H9 (cell line): ENCODE data around the gene OR52N2. TPM values are rescaled to one million over a fixed set of nuclear protein-coding genes. Genes with fewer than 3 reads are reported as not detected.

Experiments used
- DNase-seq: peaks from one replicate; pipeline ENCODE4 v3.0.0-alpha.2; 2017
- H2AFZ ChIP-seq: one replicate; pipeline ENCODE4 v1.6.1; 2013; ENCODE audit warnings: mild to moderate bottlenecking, low read length, control low read depth, moderate library complexity
- H2AK5ac ChIP-seq: 2 replicates; pipeline ENCODE4 v1.6.1; 2013; ENCODE audit warnings: low read length, control low read depth, mixed read lengths; ENCODE audit not compliant: insufficient read length
- H2BK120ac ChIP-seq: one replicate; pipeline ENCODE4 v1.6.1; 2013; ENCODE audit warnings: low read depth, mild to moderate bottlenecking, low read length, control low read depth, inconsistent platforms; ENCODE audit not compliant: poor library complexity, severe bottlenecking
- H2BK12ac ChIP-seq: 2 replicates; pipeline ENCODE4 v1.6.1; 2013; ENCODE audit warnings: low read length, control low read depth, mixed read lengths, low read depth; ENCODE audit not compliant: insufficient read length
- H2BK15ac ChIP-seq: 2 replicates; pipeline ENCODE4 v1.6.1; 2013; ENCODE audit warnings: low read depth, low read length, control low read depth
- H2BK20ac ChIP-seq: one replicate; pipeline ENCODE4 v1.6.1; 2013; ENCODE audit warnings: low read depth, mild to moderate bottlenecking, low read length, control low read depth, inconsistent platforms; ENCODE audit not compliant: poor library complexity, severe bottlenecking
- H2BK5ac ChIP-seq: 2 replicates; pipeline ENCODE4 v1.6.1; 2013; ENCODE audit warnings: low read length, control low read depth, mixed read lengths; ENCODE audit not compliant: insufficient read length
- H3K14ac ChIP-seq: 2 replicates; pipeline ENCODE4 v1.6.1; 2013; ENCODE audit warnings: low read length, control low read depth; ENCODE audit not compliant: insufficient read depth
- H3K18ac ChIP-seq: 2 replicates; pipeline ENCODE4 v1.6.1; 2013; ENCODE audit warnings: low read depth, mild to moderate bottlenecking, mixed read lengths, low read length, control low read depth; ENCODE audit not compliant: insufficient read length
- H3K23ac ChIP-seq: 2 replicates; pipeline ENCODE4 v1.6.1; 2013; ENCODE audit warnings: low read length, control low read depth, mixed read lengths, low read depth; ENCODE audit not compliant: insufficient read length
- H3K23me2 ChIP-seq: 2 replicates; pipeline ENCODE4 v1.6.1; 2013; ENCODE audit warnings: low read depth, mild to moderate bottlenecking, mixed read lengths, low read length, control low read depth; ENCODE audit not compliant: insufficient read length, poor library complexity, severe bottlenecking
- H3K27ac ChIP-seq: 2 replicates; pipeline ENCODE4 v1.5.1; 2013; ENCODE audit warnings: low read length, control low read depth, mixed read lengths, low read depth; ENCODE audit not compliant: insufficient read length
- H3K27me3 ChIP-seq: 2 replicates; pipeline ENCODE4 v1.6.1; 2013; ENCODE audit warnings: low read length, control low read depth, inconsistent platforms; ENCODE audit not compliant: insufficient read depth
- H3K4ac ChIP-seq: 2 replicates; pipeline ENCODE4 v1.6.1; 2013; ENCODE audit warnings: low read depth, mild to moderate bottlenecking, control low read depth, inconsistent platforms, low read length, moderate library complexity
- H3K4me1 ChIP-seq: 2 replicates; pipeline ENCODE4 v1.6.1; 2013; ENCODE audit warnings: low read length, control low read depth, inconsistent platforms; ENCODE audit not compliant: insufficient read depth
- H3K4me2 ChIP-seq: 2 replicates; pipeline ENCODE4 v1.6.1; 2013; ENCODE audit warnings: low read length, control low read depth, mixed read lengths; ENCODE audit not compliant: insufficient read length, insufficient read depth
- H3K56ac ChIP-seq: 2 replicates; pipeline ENCODE4 v1.6.1; 2013; ENCODE audit warnings: low read depth, mild to moderate bottlenecking, mixed read lengths, low read length, control low read depth; ENCODE audit not compliant: insufficient read length
- H3K79me1 ChIP-seq: 2 replicates; pipeline ENCODE4 v1.6.1; 2013; ENCODE audit warnings: low read depth, mild to moderate bottlenecking, moderate library complexity, low read length, control low read depth, inconsistent platforms; ENCODE audit not compliant: insufficient read depth, poor library complexity, severe bottlenecking
- H3K79me2 ChIP-seq: 2 replicates; pipeline ENCODE4 v1.6.1; 2013; ENCODE audit warnings: low read length, control low read depth, inconsistent platforms; ENCODE audit not compliant: insufficient read depth
- H3K9ac ChIP-seq: 2 replicates; pipeline ENCODE4 v1.6.1; 2013; ENCODE audit warnings: low read length, control low read depth, mixed read lengths; ENCODE audit not compliant: insufficient read length; ENCODE audit errors: extremely low read depth
- H3K9me3 ChIP-seq: one replicate; pipeline ENCODE4 v1.6.1; 2013; ENCODE audit warnings: low read depth, low read length, inconsistent platforms; ENCODE audit not compliant: control insufficient read depth
- H3T11ph ChIP-seq: one replicate; pipeline ENCODE4 v1.6.1; 2013; ENCODE audit warnings: mild to moderate bottlenecking, low read length, control low read depth, inconsistent platforms
- H4K20me1 ChIP-seq: one replicate; pipeline ENCODE4 v1.6.1; 2013; ENCODE audit not compliant: control insufficient read depth, insufficient read length, insufficient read depth
- H4K5ac ChIP-seq: 2 replicates; pipeline ENCODE4 v1.6.1; 2013; ENCODE audit warnings: low read depth, mild to moderate bottlenecking, mixed read lengths, low read length, control low read depth; ENCODE audit not compliant: insufficient read length
- H4K8ac ChIP-seq: replicated peaks from 2 replicates; pipeline ENCODE4 v1.6.1; 2013; ENCODE audit warnings: low read length, control low read depth, mixed read lengths, low read depth; ENCODE audit not compliant: insufficient read length
- H4K91ac ChIP-seq: 2 replicates; pipeline ENCODE4 v1.6.1; 2013; ENCODE audit warnings: low read depth, mild to moderate bottlenecking, moderate library complexity, mixed read lengths, low read length, control low read depth; ENCODE audit not compliant: insufficient read length
- H3K27ac Mint-ChIP-seq, 3 experiments: 2 replicates in 2 of 3; 3 replicates in 1 of 3; pipeline ENCODE4 v1.8.0; 2020 to 2021; ENCODE audit warnings: mixed read lengths in 3 of 3, mild to moderate bottlenecking in 1 of 3, moderate library complexity in 1 of 3
- H3K27me3 Mint-ChIP-seq: 2 replicates; pipeline ENCODE4 v1.8.0; 2021; ENCODE audit warnings: low read depth, mild to moderate bottlenecking, moderate library complexity, mixed read lengths
- H3K36me3 Mint-ChIP-seq, 3 experiments: 2 replicates in 2 of 3; 3 replicates in 1 of 3; pipeline ENCODE4 v1.8.0; 2020 to 2021; ENCODE audit warnings: low read depth in 3 of 3, mixed read lengths in 3 of 3; ENCODE audit not compliant: insufficient read depth in 1 of 3
- H3K4me1 Mint-ChIP-seq, 2 experiments: 2 replicates each; pipeline ENCODE4 v1.8.0; 2020; ENCODE audit warnings: mixed read lengths in 2 of 2
- H3K4me3 Mint-ChIP-seq, 2 experiments: 2 replicates in 1 of 2; 3 replicates in 1 of 2; pipeline ENCODE4 v1.8.0; 2020 to 2021; ENCODE audit warnings: mild to moderate bottlenecking in 2 of 2, mixed read lengths in 2 of 2, moderate library complexity in 1 of 2
- H3K9me3 Mint-ChIP-seq, 2 experiments: 2 replicates in 1 of 2; 3 replicates in 1 of 2; pipeline ENCODE4 v1.8.0; 2020; ENCODE audit warnings: mild to moderate bottlenecking in 2 of 2, mixed read lengths in 2 of 2, moderate library complexity in 1 of 2
- CTCF ChIP-seq: fragments of 200-600 bp; sonication (generic); conservative IDR thresholded peaks from 3 replicates; pipeline ENCODE4 v1.8.0; 2021; ENCODE audit warnings: antibody characterized with exemption, mild to moderate bottlenecking
- WGBS: extraction: QIAGEN DNeasy Blood & Tissue Kit; methylation state at CpG from one replicate; pipeline ENCODE4 v1.1.7; 2013; ENCODE audit warnings: missing lambda C conversion rate, low lambda C conversion rate, mixed read lengths; ENCODE audit not compliant: insufficient read length; ENCODE audit errors: extremely low coverage; 5-methylcytosine and 5-hydroxymethylcytosine counted together
- total RNA-seq: library from RNA; stranded (reverse); gene quantifications from 2 replicates; pipeline ENCODE4 v1.2.1, GENCODE V29; 2021

Gene OR52N2
- total RNA-seq, 1 experiment from 2014 or later = not detected

GRCh38 chr11:5833446-5833845 is 24.7 kb downstream of the OR52N2 start:
- no peaks in the 10 kb centered on the region for H3K36me3 Mint-ChIP-seq
- Histone ChIP-seq H3K18ac (no peak overlapping the region), H4K5ac (no peak overlapping the region), H3K27ac (no peak overlapping the region), H3K23ac (no peak overlapping the region), H3K79me2 (no peaks in the 10 kb centered on the region), H2BK12ac (no peak overlapping the region), H3T11ph (no peak overlapping the region), H3K14ac (no peak overlapping the region), H2BK120ac (no peak overlapping the region), H3K23me2 (no peaks in the 10 kb centered on the region), H2BK5ac (no peak overlapping the region), H3K4me2 (no peak overlapping the region), H2AK5ac (no peak overlapping the region), H3K4me1 (no peaks in the 10 kb centered on the region), H3K9ac (no peak overlapping the region), H4K8ac (no peak overlapping the region), H2BK15ac (no peak overlapping the region), H4K20me1 (no peaks in the 10 kb centered on the region), H2BK20ac (no peak overlapping the region), H3K79me1 (no peaks in the 10 kb centered on the region), H2AFZ (no peak overlapping the region), H3K56ac (no peak overlapping the region), H3K27me3 (no peaks in the 10 kb centered on the region), H3K9me3 (no peaks in the 10 kb centered on the region), H3K4ac (no peak overlapping the region), H4K91ac (no peak overlapping the region)
- H3K27me3 Mint-ChIP-seq = no peaks in the 10 kb centered on the region
- no peak for TF ChIP-seq CTCF
- H3K4me1 Mint-ChIP-seq = peaks cover 10 to 29% of the 10 kb centered on the region in 2 experiments
- H3K9me3 Mint-ChIP-seq = no peaks in the 10 kb centered on the region
- H3K4me3 Mint-ChIP-seq = no peak overlapping the region
- H3K27ac Mint-ChIP-seq = no peak overlapping the region
- WGBS = no CpG with 5 or more reads among the region's 2 CpGs
- DNase-seq = no peak
